ENCODE results near the gene NRAS. TPM values are rescaled to one million over a fixed set of nuclear protein-coding genes. Genes with fewer than 3 reads are reported as not detected.

Gene NRAS
- total RNA-seq, 2 donors from 2014 or later, result 23.4 to 24.6 TPM

DNA sequence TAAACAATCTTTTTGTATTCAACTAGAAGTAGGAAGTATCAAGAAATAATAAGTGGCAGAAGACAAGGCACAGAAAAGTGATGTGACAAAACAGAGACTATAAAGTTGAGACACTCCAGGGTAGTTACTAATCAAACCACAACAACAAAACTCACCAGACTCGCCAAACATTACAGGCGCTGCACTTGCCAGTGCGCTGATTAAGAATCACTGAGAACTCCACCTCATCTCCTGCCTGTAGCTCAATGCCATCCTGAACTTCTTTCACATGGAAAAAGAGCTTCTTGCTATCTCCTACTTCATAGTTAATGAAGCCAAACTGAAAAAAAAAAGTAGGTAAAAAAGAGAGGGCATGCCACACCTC is 2.8 kb upstream of the NRAS start:
- DNase-seq (ENCODE audit: low spot score), result no peak
- Histone ChIP-seq H3K9me3 (no peaks in the 10 kb centered on the region), H3K4me3 (no peak overlapping the region), H3K27me3 (replicated peaks; ENCODE audit: insufficient read depth) (no peaks in the 10 kb centered on the region), H3K36me3 (peaks cover 5 to 24% of the 10 kb centered on the region in 2 donors), H3K27ac (no peak overlapping the region), H3K4me1 (replicated peaks) (no peaks in the 10 kb centered on the region)
- TF ChIP-seq, protein P1, sequence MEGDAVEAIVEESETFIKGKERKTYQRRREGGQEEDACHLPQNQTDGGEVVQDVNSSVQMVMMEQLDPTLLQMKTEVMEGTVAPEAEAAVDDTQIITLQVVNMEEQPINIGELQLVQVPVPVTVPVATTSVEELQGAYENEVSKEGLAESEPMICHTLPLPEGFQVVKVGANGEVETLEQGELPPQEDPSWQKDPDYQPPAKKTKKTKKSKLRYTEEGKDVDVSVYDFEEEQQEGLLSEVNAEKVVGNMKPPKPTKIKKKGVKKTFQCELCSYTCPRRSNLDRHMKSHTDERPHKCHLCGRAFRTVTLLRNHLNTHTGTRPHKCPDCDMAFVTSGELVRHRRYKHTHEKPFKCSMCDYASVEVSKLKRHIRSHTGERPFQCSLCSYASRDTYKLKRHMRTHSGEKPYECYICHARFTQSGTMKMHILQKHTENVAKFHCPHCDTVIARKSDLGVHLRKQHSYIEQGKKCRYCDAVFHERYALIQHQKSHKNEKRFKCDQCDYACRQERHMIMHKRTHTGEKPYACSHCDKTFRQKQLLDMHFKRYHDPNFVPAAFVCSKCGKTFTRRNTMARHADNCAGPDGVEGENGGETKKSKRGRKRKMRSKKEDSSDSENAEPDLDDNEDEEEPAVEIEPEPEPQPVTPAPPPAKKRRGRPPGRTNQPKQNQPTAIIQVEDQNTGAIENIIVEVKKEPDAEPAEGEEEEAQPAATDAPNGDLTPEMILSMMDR (IDR thresholded peaks at IDR 0.05), result no peak
- TF ChIP-seq POLR2AphosphoS5 (IDR thresholded peaks at IDR 0.05), result no peak
- no peak for TF ChIP-seq POLR2A (IDR thresholded peaks at IDR 0.05)
- intact Hi-C loops (cut with DNase I), result loop anchor here (5.0 kb wide), 1 partner anchor 38 kb away; the partner anchor contains the start of gene CSDE1
- 82% methylated on average over 3 of the region's 3 CpGs for WGBS

DNA sequence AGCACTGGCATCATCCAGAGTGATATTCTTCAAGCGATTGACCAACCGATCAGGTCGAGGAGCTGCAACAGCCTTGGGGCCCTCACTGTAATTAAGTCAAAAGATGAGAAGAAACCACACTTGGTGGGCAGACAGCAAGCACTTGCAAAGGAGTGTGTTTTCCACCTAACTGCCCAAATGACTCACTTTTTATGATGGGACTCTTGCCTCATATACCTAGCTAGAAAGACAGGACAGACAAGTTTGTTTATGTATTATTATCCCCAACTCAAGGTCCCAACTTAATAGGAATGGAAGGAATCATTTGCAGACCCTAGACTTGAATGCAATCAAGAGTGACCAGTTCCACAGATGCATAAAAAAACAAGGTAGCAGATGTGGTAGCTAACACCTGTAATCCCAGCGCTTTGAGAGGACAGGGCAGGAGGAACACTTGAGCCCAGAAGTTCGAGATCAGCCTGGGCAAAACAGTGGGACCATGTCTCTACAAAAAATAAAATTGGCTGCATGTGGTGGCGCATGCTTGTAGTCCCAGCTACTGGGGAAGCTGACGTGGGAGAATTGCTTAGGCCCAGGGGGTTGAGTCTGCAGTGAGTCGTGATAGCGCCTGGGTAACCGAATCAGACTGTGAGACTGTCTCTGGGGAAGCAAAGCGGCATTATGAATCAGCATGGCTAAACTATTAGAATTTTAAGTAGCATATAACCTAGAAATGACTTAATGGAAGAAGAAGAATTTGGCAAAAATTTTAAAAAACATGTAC is 2.3 kb upstream of the NRAS start:
- intact Hi-C loops (cut with DNase I), result loop anchor here (5.0 kb wide), 1 partner anchor 38 kb away; the partner anchor contains the start of gene CSDE1
- TF ChIP-seq, protein P1 (IDR thresholded peaks at IDR 0.05), result no peak
- no peak for TF ChIP-seq POLR2A (IDR thresholded peaks at IDR 0.05)
- Histone ChIP-seq H3K4me1 (replicated peaks) (no peaks in the 10 kb centered on the region), H3K36me3 (peaks cover under 1 to 24% of the 10 kb centered on the region in 2 donors), H3K4me3 (no peak overlapping the region), H3K27ac (no peak overlapping the region), H3K27me3 (replicated peaks; ENCODE audit: insufficient read depth) (no peaks in the 10 kb centered on the region), H3K9me3 (no peaks in the 10 kb centered on the region)
- DNase-seq (ENCODE audit: low spot score), result no peak
- 86% methylated on average over 11 of the region's 11 CpGs for WGBS

DNA sequence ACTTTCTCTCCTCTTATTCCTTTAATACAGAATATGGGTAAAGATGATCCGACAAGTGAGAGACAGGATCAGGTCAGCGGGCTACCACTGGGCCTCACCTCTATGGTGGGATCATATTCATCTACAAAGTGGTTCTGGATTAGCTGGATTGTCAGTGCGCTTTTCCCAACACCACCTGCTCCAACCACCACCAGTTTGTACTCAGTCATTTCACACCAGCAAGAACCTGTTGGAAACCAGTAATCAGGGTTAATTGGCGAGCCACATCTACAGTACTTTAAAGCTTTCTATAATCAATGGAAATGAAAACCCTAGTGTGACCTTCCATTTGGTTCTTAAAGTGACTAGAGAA is 643 bp downstream of the NRAS start:
- intact Hi-C loops (cut with DNase I), result loop anchor here (2.0 to 5.0 kb wide), 2 partner anchors 41 to 133 kb away; partner anchors contain the start of gene CSDE1
- Histone ChIP-seq H3K27me3 (replicated peaks; ENCODE audit: insufficient read depth) (no peaks in the 10 kb centered on the region), H3K27ac (peak overlapping the region; percentile 80 to 81), H3K9me3 (no peaks in the 10 kb centered on the region), H3K36me3 (peaks cover 0 to 6% of the 10 kb centered on the region in 2 donors), H3K4me1 (replicated peaks) (no peaks in the 10 kb centered on the region), H3K4me3 (peak overlapping the region; percentile 73 to 80)
- TF ChIP-seq POLR2AphosphoS5 (IDR thresholded peaks at IDR 0.05) (no peak), POLR2A (IDR thresholded peaks at IDR 0.05) (no peak)
- TF ChIP-seq, protein P1 (IDR thresholded peaks at IDR 0.05), result no peak
- WGBS, result 35% methylated on average over 4 of the region's 4 CpGs
- no peak for DNase-seq (ENCODE audit: low spot score)

- 82% methylated on average over 4 of the region's 4 CpGs for WGBS
- Histone ChIP-seq H3K4me1 (replicated peaks) (no peaks in the 10 kb centered on the region), H3K4me3 (no peak overlapping the region), H3K27me3 (replicated peaks; ENCODE audit: insufficient read depth) (no peaks in the 10 kb centered on the region), H3K36me3 (peaks cover 0 to under 1% of the 10 kb centered on the region in 2 donors), H3K9me3 (no peaks in the 10 kb centered on the region), H3K27ac (no peak overlapping the region)
- no peak for DNase-seq (ENCODE audit: low spot score)
- TF ChIP-seq POLR2AphosphoS5 (IDR thresholded peaks at IDR 0.05), result no peak
- TF ChIP-seq, protein P1 (IDR thresholded peaks at IDR 0.05), result no peak
- TF ChIP-seq POLR2A (IDR thresholded peaks at IDR 0.05), result no peak
- intact Hi-C loops (cut with DNase I), result no loop called here
Observed at GRCh38 chr1:114712977-114713376, 3.6 kb downstream of the NRAS start.

- intact Hi-C loops (cut with DNase I), result no loop called here
- Histone ChIP-seq H3K27ac (no peak overlapping the region), H3K36me3 (peaks cover 0 to 5% of the 10 kb centered on the region in 2 donors), H3K9me3 (no peaks in the 10 kb centered on the region), H3K4me1 (replicated peaks) (no peaks in the 10 kb centered on the region), H3K4me3 (no peak overlapping the region), H3K27me3 (replicated peaks; ENCODE audit: insufficient read depth) (no peaks in the 10 kb centered on the region)
- DNase-seq (ENCODE audit: low spot score), result no peak
- TF ChIP-seq POLR2AphosphoS5 (IDR thresholded peaks at IDR 0.05) (no peak), POLR2A (IDR thresholded peaks at IDR 0.05) (no peak)
- TF ChIP-seq, protein P1 (IDR thresholded peaks at IDR 0.05), result no peak
- 91% methylated on average over 3 of the region's 3 CpGs for WGBS
Observed at GRCh38 chr1:114710360-114710759, 6.2 kb downstream of the NRAS start.
